Uterus (tissue), 4 donors: ENCODE data around the gene LRRC4C. TPM values are rescaled to one million over a fixed set of nuclear protein-coding genes. Genes with fewer than 3 reads are reported as not detected.
"Not testable (repeated sequence)": the region's sequence is repeated elsewhere in the genome, so short reads cannot be mapped to it uniquely, and the experiment has no call there.

ENCODE experiments used
- DNase-seq, 2 donors: peaks; one replicate each; pipeline ENCODE4 v3.0.0-alpha.2; 2019 to 2020
- H3K27ac ChIP-seq, 2 donors: fragments of 200-600 bp; sonication (generic); 1 replicate in 1 of 2; 2 replicates in 1 of 2; pipeline ENCODE4 v1.5.1; 2016 to 2018
- H3K27me3 ChIP-seq, 2 donors: fragments of 200-600 bp; sonication (generic); one replicate each; pipeline ENCODE4 v1.5.1; 2018 to 2019; ENCODE audit warnings: control low read depth in 1 of 2
- H3K36me3 ChIP-seq, 2 donors: fragments of 200-600 bp; sonication (generic); one replicate each; pipeline ENCODE4 v1.5.1; 2019; ENCODE audit warnings: control low read depth in 1 of 2
- H3K4me1 ChIP-seq, 2 donors: fragments of 200-600 bp; sonication (generic); one replicate each; pipeline ENCODE4 v1.5.1; 2018 to 2019; ENCODE audit warnings: control low read depth in 1 of 2
- H3K4me3 ChIP-seq, 2 donors: fragments of 200-600 bp; sonication (generic); 1 replicate in 1 of 2; 2 replicates in 1 of 2; pipeline ENCODE4 v1.5.1; 2018 to 2019; ENCODE audit warnings: mild to moderate bottlenecking in 1 of 2
- H3K9me3 ChIP-seq, 2 donors: fragments of 200-600 bp; sonication (generic); one replicate each; pipeline ENCODE4 v1.5.1; 2019; ENCODE audit warnings: control low read depth in 1 of 2
- CTCF ChIP-seq, 4 experiments: fragments of 200-600 bp in 2 of 4; fragments of 450-650 bp in 2 of 4; sonication (generic) in 2 of 4; IDR thresholded peaks; one replicate each; pipeline ENCODE4 v1.5.1; 2016 to 2019; ENCODE audit warnings: antibody characterized with exemption in 4 of 4, mild to moderate bottlenecking in 2 of 4, moderate library complexity in 1 of 4
- POLR2A ChIP-seq, 2 donors: fragments of 450-650 bp; IDR thresholded peaks; one replicate each; pipeline ENCODE4 v1.6.1; 2016; ENCODE audit warnings: antibody characterized with exemption in 2 of 2, mild to moderate bottlenecking in 1 of 2, moderate library complexity in 1 of 2
- intact Hi-C: fragments of 100-400 bp; cut with DNase I; formaldehyde crosslinking; loops from one replicate; pipeline ENCODE4 v1.15.1; 2023; ENCODE audit warnings: low total_unique reads
- total RNA-seq, 4 donors: library from RNA; depleted of rRNA in 3 of 4; stranded (reverse); fragments of >200 nt in 3 of 4; gene quantifications; one replicate each; pipeline versions ENCODE4 v1.1.0 to v1.2.4, GENCODE V29; 2014 to 2023
- donor health status: DM: yes; HTN: yes; CAD: no.

Gene LRRC4C
- total RNA-seq, 4 donors from 2014 or later = 1.5 to 16.9 (median 2.1) TPM; not detected in 1

GRCh38 chr11:41020259-41020658 is 439.2 kb downstream of the LRRC4C start:
- Histone ChIP-seq H3K27me3 (no peaks in the 10 kb centered on the region), H3K4me3 (no peak overlapping the region), H3K4me1 (no peaks in the 10 kb centered on the region), H3K9me3 (no peaks in the 10 kb centered on the region), H3K36me3 (no peaks in the 10 kb centered on the region), H3K27ac (no peak overlapping the region)
- no peak for DNase-seq
- TF ChIP-seq POLR2A (IDR thresholded peaks at IDR 0.05) (no peak), CTCF (IDR thresholded peaks at IDR 0.05) (no peak)
- intact Hi-C loops = no loop called here

GRCh38 chr11:41019666-41020065 is 439.8 kb downstream of the LRRC4C start:
- H3K4me3 ChIP-seq, H3K27ac ChIP-seq, DNase-seq, H3K36me3 ChIP-seq, H3K27me3 ChIP-seq, H3K9me3 ChIP-seq, intact Hi-C loops, H3K4me1 ChIP-seq: not testable (repeated sequence)

GRCh38 chr11:41018224-41018623 is 441.2 kb downstream of the LRRC4C start:
- Histone ChIP-seq H3K27ac (no peak overlapping the region), H3K4me1 (no peaks in the 10 kb centered on the region), H3K4me3 (no peak overlapping the region), H3K9me3 (no peaks in the 10 kb centered on the region), H3K27me3 (no peaks in the 10 kb centered on the region), H3K36me3 (no peaks in the 10 kb centered on the region)
- TF ChIP-seq POLR2A (IDR thresholded peaks at IDR 0.05) (no peak), CTCF (IDR thresholded peaks at IDR 0.05) (no peak)
- no peak for DNase-seq
- intact Hi-C loops = no loop called here

- intact Hi-C loops = no loop called here
- TF ChIP-seq POLR2A (IDR thresholded peaks at IDR 0.05) = no peak
- H3K36me3 ChIP-seq = no peaks in the 10 kb centered on the region
These were observed 448.9 kb downstream of the LRRC4C start for GRCh38 chr11:41010361-41011050.

GRCh38 chr11:41005986-41006385 is 453.5 kb downstream of the LRRC4C start:
- no peak overlapping the region for H3K4me3 ChIP-seq
- intact Hi-C loops = no loop called here
- no peak overlapping the region for H3K27ac ChIP-seq
- TF ChIP-seq POLR2A (IDR thresholded peaks at IDR 0.05) (no peak), CTCF (IDR thresholded peaks at IDR 0.05) (no peak)
- no peaks in the 10 kb centered on the region for H3K36me3 ChIP-seq
- no peaks in the 10 kb centered on the region for H3K9me3 ChIP-seq
- H3K4me1 ChIP-seq = no peaks in the 10 kb centered on the region
- H3K27me3 ChIP-seq = no peaks in the 10 kb centered on the region
- DNase-seq = no peak

More at GRCh38 chr11:41010361-41011050, 448.9 kb downstream of the LRRC4C start:
- Histone ChIP-seq H3K27ac (no peak overlapping the region), H3K9me3 (no peaks in the 10 kb centered on the region), H3K27me3 (no peaks in the 10 kb centered on the region), H3K4me1 (no peaks in the 10 kb centered on the region), H3K4me3 (no peak overlapping the region)
- no peak for DNase-seq

GRCh38 chr11:41003339-41004282 is 455.8 kb downstream of the LRRC4C start:
- Histone ChIP-seq H3K9me3 (no peaks in the 10 kb centered on the region), H3K27me3 (no peaks in the 10 kb centered on the region), H3K4me3 (no peak overlapping the region), H3K4me1 (no peaks in the 10 kb centered on the region), H3K36me3 (no peaks in the 10 kb centered on the region), H3K27ac (no peak overlapping the region)
- no peak for TF ChIP-seq CTCF (IDR thresholded peaks at IDR 0.05)
- TF ChIP-seq POLR2A (IDR thresholded peaks at IDR 0.05) = no peak
- DNase-seq = no peak
- intact Hi-C loops = no loop called here
